OCI-LY7 (cell line): Measurements from ENCODE around the gene GALNT7.

Experiments
- EZH2phosphoT487 ChIP-seq: fragments of 200-600 bp; sonication (generic); IDR thresholded peaks from 2 replicates; pipeline ENCODE4 v1.6.1; 2018; ENCODE audit warnings: low read depth, borderline replicate concordance, mild to moderate bottlenecking, mixed run types, antibody characterized with exemption, low read length, moderate library complexity, mixed read lengths
- TF ChIP-seq, protein P1 (sequence below): fragments of 200-600 bp; sonication (generic); conservative IDR thresholded peaks from 2 replicates; pipeline ENCODE4 v1.5.1; 2014; ENCODE audit warnings: mild to moderate bottlenecking, antibody characterized with exemption, low read length, moderate library complexity, mixed read lengths

DNA sequence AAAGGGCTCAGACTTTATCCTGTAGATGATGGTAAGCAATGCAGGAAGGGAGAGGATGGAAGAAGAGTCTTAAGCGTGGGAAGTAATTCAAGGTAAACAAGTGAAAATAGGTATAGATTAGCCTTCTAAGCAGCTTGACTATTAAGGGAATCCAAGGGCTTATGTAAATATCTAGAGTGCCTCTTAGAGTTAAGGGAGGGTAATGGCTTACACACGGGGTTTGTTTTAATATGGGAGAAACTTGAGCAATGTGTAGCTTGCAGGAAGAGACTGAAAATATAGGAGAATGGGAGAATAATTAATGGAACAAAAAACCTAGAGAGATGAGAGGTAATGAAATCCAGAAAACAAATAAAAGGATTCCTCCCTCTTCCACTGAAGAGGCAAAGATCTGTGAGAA lies 189.3 kb downstream of the GALNT7 start:
- TF ChIP-seq, protein P1, sequence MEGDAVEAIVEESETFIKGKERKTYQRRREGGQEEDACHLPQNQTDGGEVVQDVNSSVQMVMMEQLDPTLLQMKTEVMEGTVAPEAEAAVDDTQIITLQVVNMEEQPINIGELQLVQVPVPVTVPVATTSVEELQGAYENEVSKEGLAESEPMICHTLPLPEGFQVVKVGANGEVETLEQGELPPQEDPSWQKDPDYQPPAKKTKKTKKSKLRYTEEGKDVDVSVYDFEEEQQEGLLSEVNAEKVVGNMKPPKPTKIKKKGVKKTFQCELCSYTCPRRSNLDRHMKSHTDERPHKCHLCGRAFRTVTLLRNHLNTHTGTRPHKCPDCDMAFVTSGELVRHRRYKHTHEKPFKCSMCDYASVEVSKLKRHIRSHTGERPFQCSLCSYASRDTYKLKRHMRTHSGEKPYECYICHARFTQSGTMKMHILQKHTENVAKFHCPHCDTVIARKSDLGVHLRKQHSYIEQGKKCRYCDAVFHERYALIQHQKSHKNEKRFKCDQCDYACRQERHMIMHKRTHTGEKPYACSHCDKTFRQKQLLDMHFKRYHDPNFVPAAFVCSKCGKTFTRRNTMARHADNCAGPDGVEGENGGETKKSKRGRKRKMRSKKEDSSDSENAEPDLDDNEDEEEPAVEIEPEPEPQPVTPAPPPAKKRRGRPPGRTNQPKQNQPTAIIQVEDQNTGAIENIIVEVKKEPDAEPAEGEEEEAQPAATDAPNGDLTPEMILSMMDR: no peak
- no peak for TF ChIP-seq EZH2phosphoT487
